Activated CD4-positive, alpha-beta T cell treated with anti-CD3 and anti-CD28 coated beads, Interleukin-2, amount 50 U/mL, for 48 hours (primary cell): Measurements from ENCODE around the gene OPHN1.
"Not testable (repeated sequence)": the region's sequence is repeated elsewhere in the genome, so short reads cannot be mapped to it uniquely, and the experiment has no call there.

Experiments
- DNase-seq, 2 experiments: peaks; one replicate each; pipeline ENCODE4 v3.0.0-alpha.2; 2020

OPHN1 gene

DNA sequence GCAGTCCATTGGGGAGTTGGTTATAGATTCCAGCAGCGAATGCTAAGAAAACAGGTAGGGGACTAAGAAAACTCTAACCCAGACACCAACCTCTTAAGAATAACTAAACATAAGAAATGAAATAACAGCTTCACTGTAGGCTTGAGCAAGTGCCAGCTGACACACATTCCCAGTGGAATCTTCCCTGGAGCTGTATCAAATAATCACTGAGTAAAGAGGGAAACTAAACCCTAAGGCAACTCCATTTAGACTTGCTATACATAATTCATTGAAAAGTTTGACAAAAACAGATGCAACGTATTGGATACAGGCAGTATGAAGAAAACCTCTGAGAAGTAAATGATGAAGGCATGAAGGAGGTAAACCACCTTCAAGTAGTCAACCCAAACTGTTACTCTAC, 293.5 kb downstream of the OPHN1 start:
- no peak for DNase-seq

DNA sequence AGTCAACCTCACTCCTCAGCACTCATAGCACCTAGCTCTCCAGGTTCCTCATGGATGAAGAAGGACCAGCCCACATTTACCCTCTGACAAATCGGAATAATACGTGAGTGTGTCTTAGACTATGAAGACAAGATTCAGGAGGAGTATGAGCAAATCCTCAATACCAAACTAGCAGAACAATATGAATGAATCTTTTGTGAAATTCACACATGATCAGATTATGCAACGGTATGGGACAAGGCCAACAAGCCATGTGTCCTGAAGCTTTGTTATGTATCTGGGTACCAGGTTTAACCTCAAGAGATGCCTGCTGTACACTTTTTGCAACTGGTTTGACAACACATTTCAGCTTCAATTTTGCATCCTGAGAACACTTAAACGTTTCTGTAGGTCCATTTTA, 300.1 kb downstream of the OPHN1 start:
- DNase-seq, result no peak

DNA sequence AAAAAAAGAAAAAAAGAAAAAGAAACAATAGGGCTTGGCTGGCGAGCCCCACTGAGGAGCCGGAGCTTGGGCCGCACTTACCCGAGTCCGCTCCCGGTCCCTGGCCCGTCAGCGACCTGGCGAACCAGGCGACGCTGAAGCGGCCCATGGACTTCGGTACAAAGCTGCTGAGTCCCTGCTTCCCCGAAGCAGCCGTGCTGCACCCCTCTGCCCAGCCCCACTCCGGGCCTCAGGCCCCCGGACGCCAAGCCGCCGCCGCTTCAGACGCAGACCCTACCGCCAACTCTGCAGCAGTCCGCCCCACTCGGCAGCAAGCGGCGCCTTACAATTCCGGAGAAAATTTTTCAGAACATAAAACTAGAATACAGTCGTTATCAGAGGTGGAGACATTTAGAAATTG, 300.5 kb downstream of the OPHN1 start:
- DNase-seq, result no peak

DNA sequence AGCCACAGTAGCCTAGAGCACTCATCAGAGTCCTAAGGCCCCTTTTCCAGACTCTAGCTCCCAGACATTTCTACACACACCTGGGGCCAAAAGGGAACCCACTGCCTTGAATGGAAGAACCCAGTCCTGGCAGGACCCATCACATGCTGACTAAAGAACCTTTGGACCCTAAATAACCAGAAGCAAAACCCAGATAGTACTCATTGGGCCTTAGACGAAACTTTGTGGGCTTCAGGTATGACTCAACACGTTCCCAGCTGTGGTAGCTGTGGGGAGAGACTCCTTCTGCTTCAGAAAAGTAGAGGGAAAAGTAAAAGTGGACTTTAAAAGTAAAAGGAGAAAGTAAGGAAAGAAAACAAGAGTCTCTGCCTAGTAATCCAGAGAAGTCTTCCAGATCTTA, 311.5 kb downstream of the OPHN1 start:
- DNase-seq, result no peak

DNA sequence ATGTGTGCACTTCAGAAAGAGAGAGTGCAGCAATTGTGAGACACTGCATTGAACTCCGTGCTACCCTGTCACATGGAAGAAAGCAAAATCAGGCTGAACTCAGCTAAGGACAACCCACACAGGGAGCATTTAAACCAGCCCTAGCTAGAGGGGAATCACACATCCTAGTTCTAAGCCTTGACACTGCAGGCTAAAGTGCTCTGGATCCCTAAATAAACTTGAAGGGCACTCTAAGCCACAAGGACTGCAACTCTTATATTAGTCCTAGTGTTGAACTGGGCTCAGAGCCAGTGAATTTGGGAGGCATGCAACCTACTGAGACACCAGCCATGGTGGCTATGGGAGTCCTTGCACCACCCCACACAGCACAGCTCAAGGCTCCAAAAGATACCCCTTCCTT, 311.9 kb downstream of the OPHN1 start:
- DNase-seq, result no peak

DNA sequence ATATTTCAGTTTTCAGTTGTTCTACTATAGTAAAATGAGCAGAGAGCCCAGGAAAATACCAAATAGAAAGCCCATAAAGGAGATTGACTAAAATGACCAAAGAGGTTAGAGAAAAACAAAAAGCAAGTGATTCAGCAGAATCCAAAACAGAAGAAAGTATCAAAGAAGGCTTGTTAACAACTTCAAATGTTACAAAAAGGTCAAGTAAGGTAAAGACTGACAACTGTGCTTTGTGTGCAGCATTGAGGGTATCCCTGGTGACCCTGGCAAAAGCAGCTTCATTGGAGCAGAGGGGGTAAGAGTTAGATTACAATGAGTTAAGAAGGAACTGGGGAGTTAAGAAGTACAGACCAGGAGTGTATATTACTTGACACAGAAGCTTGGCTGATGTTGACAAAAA, 317.9 kb downstream of the OPHN1 start:
- DNase-seq, result no peak

DNA sequence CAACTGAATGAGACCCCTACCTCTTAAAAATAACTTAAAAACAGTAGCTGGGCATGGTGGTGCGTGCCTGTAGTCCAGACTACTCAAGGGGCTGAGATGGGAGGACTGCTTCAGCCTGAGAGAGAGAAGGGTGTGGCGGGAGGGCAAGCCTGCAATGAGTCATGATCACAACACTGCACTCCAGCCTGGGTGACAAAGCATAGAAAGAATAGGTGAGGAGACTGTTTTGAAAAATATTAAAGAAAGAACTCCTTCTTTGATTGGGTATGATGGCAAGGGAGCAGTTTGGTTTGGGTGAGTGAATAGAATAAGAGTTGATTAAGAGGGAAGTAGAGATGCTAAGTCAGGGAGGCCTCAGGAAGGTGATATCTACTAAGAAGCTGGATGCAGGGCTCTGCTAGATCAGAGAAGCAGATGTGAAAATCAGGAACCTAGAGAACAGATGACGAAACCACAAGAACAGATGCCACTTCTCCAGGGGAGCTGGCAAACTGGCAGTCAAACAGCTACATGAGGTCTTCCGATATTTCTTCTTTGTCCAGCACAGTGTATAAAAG, 318.6 kb downstream of the OPHN1 start:
- DNase-seq, result no peak

DNA sequence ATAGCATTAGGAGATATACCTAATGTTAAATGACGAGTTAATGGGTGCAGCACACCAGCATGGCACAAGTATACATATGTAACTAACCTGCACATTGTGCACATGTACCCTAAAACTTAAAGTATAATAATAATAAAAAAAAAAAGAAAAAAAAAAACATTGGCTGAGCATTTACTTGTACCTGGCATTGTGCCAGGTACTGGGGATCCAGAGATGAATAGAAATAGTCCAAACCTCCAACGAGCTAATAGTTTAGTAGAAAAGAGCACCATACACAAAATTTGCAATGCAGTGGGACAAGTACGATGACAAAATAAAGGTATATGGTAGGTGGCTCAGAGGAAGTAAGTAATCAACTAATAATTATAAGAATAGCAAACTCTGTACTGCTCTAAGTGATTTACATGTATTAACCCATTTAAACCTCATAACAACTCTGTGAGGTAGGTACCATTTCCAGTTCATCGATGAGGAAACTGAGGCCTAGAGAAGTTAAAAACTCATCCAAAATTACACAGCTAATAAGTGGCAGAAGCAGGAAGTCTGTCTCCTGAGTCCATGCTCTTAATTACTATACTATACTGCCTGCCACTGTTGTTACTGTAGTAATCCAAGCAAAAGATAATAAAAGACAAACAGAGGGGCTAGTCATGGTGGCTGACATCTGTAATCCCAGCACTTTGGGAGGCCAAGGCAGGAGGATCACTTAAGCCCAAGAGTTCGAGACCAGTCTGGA, 319.3 kb downstream of the OPHN1 start:
- no peak for DNase-seq

DNA sequence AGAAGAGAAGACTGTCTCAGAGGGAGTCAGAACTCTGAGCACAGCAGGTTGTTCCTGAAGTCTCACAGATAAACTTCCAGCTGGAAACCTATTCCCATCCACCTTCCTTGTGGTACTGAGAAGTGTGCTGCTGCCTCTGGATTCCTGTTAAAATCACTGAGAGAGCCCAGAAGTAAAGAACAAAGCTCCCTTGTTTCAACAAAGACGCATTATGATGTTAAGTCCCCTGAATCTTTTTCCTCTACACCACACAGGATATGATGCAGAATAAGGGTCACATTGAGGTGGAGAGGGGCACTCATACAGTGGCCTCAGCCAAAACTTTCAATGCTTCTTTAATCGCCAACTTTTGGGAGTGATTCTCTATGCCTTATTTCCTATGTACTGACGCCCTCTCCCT, 321.0 kb downstream of the OPHN1 start:
- DNase-seq, result no peak

DNA sequence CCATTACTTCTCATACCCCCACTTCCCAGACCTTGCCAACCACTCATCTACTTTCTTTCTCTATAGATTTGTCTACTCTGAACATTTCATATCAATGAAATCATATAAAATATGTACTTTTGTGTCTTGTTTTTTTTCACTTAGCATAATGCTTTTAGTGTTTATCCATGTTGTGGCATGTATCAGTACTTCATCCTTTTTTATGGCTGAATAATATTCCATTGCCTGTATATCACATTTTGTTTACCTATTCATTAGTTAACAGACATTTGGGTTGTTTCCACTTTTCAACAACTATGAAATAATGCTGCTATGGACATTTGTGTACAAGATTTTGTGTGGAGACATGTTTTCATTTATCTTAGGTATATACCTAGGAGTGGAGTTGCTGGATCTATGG, 324.1 kb downstream of the OPHN1 start:
- DNase-seq, result no peak

DNA sequence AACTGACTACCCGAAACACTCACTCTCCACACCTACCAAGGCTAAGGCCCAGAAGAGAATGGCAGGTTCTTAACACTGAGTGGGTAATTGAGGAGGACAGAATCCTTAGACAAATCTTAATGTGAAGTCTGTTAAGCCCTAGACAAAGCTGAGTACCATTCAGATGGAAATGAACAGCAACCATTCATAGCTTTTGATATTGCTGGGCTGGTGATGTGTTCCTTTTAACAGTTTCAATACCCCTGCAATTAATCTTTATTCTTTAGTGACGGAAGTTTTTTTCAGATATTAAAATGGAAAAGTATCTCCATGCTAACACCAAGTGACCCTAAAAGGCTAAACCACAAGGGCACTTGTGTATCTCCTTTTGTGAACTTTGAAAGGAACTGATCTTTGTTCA, 334.9 kb downstream of the OPHN1 start:
- no peak for DNase-seq

DNA sequence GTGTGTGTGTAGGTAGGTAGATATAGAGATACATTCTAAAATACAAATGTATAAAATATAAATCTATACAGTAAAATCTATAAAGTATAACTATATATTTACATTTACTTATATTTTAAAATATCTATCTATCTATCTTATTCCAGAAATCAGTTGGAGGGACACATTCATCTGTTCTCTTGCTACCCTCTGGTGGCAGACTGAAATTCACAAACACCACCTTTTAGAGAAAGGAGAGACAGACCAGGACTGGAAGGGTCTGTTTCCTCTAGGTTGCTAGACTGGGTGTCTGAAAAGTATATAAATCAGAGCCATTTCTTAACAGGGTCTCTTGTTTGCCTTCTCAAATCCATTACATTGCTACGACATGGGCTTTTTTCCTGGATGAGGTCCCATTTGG, 343.0 kb downstream of the OPHN1 start:
- no peak for DNase-seq

DNA sequence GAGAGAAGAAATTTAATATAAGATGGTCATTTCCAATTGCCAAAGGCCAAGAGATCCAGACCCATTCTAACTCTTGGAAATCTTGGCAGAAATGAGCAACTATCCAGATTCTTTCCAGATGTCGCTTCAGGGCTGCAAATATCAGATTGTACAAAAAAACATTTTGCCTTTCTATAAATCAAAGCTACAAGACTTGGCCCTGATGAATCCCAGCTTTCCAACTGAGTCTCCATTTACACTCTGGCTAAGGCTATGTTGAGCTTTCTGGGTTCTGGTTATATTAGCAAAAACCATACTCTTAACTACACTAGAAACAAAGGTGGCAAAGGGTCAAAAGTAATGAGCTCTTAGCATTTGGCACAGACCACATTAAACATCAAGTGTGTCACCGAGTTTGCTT, 345.8 kb downstream of the OPHN1 start:
- DNase-seq, result no peak

DNA sequence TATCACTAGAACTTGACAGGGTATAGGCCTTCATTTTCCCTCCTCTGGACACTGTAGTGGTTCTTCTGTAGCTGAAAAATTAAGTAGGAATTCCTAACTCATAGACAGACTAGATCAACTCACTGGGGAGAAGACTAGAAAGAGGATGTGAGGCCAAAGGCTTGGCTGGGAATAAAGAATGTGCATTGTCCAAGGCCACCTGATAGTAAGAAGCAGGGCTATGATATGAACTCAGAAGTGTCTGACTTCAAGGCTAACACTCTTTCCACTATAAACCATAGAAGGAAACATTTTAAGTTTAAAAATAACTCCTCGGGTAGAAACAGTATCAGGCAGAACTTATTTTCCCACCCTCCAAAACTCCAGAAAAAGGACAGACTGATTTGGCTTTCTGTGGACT, 346.6 kb downstream of the OPHN1 start:
- no peak for DNase-seq

DNA sequence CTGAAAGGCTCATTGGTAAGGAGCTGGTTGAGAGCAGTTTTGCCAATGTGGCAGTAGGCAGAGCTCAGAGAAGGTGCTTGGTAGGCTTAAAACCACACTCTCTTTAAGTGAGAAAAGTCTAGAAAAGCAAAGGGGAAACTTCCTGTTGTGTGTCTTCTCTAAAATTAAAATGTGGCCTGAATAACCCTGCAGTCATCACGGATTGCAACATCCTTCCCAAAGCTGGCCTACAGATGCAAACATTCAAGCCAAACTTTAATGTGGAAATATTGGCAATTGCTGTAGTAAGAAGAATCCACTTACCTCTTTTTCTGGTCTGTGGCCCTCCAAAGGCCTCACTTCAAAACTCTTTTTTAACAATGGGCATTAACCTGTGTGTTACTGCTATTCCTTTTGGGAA, 348.5 kb downstream of the OPHN1 start:
- no peak for DNase-seq

DNA sequence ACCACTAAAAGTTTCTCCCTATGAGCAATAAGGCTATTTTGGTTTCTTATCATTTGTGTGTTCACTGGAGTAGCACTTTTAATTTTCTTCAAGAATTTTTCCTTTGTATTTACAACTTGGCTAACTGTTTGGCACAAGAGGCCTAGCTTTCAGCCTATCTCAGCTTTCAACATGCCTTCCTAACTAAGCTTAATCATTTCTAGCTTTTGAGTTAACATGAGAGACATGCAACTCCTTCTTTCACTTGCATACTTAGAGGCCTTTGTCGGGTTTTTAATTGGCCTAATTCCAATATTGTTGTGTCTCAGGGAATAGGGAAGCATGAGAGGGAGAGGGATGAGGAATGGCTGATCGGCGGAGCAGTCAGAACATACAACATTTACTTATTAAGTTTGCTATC, 349.8 kb downstream of the OPHN1 start:
- no peak for DNase-seq

DNA sequence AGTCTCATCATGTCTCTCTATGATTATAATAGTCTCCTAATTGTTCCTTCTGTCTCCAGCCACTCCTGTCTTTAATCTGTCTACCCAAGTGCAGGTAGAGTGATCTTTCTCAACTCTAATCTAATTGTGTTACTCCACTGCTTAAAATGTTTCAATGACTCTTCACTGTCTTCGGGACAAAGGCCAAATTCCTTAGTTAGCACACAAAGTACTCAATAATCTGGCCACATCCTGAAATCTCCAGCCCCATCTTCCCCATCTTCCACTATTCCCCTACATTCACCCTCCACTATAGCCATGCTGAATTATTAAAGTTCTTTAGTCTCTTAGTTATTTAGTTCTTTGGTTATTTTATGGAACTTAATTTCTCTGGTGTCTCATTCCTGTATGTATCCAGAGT, 353.3 kb downstream of the OPHN1 start:
- no peak for DNase-seq

DNA sequence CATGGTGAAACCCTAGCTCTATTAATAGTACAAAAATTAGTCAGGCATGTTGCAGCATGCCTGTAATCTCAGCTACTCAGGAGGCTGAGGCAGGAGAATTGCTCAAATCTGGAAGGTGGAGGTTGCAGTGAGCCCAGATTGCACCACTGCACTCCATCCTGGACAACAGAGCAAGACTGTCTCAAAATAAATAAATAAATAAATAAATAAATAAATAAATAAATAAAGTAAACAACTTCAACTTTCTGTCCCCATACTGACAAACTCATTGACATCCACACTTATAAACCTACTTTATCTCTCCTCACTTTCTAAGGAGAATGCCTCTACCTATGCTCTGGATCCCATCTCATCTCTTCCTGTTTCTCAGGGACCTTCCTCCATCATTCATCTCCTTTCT, 354.5 kb downstream of the OPHN1 start:
- DNase-seq, result not testable (repeated sequence)

DNA sequence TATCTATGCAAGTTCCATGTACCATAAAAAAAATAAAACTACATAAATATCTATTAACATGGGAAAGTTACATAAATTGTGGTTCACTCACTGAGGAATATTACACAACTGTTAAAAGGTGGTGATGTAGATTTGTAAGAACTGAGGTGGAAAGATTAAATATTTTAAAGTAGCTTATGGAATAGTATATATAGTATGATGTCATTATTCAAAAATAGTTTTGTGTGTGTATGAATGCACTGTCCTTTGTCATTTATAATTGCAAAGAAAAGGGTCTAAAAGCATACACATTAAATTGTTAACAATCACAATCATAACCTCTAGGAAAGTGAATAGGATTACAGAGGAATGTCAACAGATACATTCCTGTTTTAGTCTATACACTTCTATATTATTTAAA, 355.9 kb downstream of the OPHN1 start:
- no peak for DNase-seq

DNA sequence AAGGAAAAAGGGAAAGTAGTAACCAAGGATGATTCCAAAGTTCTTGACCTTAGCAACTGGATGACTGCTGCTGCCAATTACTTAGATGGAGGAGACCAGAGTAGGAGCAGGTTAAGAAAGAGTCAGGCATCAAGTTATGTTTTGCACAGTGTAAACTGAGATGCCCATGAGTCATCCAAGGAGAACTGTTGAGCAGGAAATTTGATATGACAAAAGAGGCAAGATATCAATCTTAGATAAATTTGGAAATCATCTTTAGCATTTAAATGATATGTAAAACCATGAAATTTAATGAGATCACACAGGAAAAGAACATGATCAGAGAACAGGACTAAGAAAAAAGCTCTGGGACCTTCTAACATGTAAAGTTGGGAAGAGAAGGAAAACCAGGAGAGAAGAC, 361.3 kb downstream of the OPHN1 start:
- no peak for DNase-seq

DNA sequence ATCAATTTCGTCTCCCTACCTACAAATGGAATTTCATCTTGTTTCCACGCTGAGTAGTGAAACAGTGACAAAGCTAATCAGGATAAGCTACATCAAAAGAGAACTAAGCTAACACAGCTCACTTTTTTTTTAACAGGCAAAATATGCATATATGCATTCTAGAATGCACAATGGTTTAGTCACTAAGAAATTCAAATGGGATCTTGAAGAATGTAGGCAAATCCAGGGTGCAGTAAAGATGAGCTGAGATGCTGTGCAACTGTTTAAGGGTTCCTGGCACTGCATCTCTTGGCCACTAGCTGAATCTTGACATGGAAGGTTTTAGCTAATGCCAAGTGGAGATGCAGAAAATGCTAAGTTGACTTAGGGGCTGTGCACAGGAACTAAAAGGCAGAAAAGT, 363.2 kb downstream of the OPHN1 start:
- DNase-seq, result not testable (repeated sequence)

DNA sequence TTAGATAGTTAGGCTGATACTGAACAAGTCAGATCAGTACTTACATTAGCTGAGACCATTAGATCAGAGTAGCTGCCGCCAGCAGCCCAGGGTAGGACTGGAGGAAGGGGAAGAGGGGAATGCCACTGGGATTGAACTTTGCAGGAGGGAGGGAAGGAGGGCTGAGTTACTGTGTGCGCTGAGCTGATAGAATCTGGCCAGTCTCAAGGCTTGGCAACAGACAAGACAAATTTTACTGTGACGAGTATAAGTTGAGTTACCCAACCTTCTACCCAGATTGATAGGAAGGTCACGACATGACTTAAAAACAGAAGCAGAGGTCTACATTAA, 372.1 kb downstream of the OPHN1 start:
- DNase-seq, result no peak

DNA sequence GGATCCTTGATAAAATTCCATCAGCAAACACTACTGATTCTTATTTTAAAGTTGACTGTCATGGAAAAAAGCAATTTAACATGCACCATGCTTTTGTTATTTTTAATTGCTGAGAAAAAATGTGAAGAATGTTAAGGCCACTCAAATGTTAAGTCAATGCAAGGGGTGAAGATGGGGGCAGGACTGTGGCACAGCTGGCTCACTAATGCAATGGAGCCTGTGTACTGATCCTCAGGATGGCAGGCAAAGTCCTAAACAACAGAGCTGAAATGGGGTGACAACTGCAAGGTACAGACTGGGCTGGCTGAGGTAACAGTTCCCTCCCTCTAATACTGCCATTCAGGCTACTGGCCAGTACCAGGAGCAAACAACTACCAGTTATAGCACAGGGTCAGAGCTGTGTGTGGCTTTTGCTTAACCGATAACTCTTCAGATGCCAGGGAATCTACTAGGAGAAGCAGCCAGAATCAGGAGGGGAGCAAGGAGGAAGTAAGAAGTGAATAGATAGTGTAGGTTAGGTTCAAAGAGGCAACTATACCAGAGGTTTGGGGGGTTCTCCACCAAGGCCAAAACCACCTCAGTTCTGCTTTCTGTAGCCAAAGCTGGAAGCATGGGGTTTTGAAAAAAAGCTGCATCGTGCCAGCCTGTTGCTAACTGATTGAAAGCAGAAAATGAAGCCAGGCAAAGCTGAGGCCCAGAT, 372.6 kb downstream of the OPHN1 start:
- DNase-seq, result no peak

DNA sequence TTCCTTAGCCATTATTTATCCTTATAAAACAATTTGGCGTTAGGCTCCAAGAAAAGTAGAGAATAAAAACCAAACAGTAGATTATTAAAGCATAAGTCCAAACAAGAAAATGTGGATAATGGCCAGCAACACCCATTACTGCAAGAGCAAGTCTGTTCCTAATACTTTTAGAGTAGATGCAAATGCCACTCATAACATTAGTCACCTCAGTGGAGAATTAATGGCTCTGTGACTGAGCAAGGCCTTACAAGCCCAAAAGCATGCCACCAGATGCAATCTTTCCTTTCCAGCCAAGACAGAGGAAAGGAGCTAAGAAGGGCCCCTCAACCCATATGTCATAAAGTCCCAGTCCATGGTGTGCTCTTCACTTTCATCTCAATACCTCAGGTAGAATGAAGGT, 373.8 kb downstream of the OPHN1 start:
- DNase-seq, result no peak

DNA sequence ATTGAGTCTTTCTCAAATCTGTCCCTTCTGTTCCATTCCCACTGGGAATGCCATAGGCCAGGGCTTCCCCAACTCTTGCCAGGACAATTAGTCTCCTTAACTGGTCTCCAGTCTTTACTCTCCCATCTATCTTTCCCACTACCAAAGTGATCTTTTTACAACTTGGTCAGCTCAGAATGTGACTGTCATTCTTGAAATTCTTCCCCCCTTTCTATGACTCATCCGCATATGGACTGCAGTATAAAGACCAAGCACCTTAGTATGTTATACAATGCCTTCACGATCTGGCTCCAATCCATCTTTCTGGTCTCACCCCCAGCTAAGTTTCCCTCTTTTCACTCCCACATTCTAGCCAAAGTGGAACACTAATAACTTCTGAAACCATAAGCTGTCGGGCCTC, 383.8 kb downstream of the OPHN1 start:
- DNase-seq, result no peak
